Effector CD8-positive, alpha-beta T cell (primary cell): Measurements from ENCODE around the gene TMEM11.
"Not testable (repeated sequence)": the region's sequence is repeated elsewhere in the genome, so short reads cannot be mapped to it uniquely, and the experiment has no call there.

Experiments used
- DNase-seq: peaks from one replicate; lab custom pipeline; 2025; lab: John Stamatoyannopoulos, UW

The TMEM11 gene

DNA sequence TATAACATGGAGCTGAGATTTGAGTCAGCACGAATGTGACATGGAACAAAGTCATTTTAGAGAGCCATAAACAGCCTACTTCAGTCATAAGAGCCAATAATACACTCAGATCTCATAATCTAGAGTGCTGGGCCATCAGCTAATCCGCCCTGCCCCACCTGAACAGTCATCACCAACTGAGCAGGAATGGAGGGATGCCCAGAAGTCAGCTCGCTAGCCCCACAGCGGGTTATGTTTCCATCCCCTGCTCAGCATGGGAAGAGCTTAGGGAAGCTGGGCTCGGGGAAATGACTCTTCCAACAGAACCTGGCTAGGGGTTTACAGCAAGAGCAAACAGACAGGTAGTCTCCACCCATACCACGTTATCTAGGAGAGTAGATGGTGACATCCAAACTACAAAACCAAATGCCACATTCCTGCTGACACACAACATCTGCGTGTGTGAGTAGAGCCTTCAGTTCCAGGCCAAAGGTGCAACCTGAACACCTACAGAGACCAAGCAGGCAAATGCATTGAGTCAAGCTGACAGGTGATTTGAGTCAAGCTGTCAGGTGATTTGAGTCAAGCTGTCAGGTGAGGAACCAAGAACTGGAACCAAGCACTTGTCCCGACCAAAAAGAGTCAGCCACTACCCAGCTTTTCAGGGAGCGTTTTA lies 2.0 kb downstream of the TMEM11 start:
- DNase-seq: no peak

DNA sequence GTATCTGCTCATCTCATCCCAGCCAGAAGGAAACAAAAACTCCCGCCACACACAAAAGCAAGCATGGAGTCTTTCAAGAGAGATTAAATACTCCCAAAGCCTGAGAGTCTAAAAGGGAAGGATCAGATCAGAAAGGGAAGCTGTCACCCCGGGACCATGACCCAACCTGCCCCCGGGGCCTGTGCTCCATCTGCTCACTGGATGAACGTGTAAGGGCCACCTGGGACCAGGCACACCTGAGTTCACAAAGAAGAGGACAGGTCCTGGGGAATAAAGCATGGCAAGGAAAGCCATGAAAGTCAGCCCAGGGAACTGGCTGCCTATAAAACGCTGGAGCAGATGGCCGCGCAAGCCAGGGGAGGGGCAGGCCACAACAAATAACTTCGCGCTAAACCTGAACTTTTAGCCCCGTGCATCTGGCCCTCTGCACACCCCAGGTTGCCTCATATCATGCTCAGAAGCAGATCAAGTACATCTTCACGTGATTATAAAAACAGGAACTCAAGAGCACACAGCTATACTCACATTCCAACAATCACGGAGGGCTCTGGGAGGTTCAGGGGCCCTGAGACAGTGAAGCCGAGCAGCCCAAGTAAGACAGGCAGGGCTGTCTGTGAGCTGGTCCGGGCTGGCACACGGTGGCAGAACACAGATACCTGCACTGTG lies 3.4 kb downstream of the TMEM11 start:
- DNase-seq: no peak

DNA sequence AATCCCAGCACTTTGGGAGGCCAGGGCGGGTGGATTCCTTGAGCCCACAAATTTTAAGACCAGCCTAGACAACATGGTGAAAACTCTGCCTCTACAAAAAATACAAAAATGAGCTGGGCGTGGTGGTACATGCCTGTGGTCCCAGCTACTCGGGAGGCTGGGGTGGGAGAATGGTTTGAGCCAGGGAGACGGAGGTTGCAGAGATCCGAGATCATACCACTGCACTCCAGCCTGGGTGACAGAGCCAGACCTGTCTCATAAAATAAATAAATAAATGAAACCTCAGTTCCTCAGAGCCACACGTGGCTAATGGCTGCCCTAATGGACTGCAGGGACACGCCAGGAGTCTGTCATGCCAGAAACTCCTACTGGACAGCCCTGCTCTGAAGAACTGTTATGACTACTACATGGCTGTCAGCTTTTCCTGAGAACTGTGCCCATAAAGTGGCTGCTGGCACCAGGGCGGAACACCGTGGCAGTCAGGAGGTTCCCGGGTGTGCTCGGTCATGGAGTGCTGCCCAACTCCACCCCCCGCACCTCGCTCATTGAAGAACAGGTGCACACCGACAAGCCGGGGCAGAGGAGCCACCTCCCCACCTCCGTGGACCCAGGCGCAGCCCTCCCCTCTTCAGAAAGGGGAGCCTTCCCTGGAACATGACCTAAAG lies 4.3 kb downstream of the TMEM11 start:
- DNase-seq: no peak

DNA sequence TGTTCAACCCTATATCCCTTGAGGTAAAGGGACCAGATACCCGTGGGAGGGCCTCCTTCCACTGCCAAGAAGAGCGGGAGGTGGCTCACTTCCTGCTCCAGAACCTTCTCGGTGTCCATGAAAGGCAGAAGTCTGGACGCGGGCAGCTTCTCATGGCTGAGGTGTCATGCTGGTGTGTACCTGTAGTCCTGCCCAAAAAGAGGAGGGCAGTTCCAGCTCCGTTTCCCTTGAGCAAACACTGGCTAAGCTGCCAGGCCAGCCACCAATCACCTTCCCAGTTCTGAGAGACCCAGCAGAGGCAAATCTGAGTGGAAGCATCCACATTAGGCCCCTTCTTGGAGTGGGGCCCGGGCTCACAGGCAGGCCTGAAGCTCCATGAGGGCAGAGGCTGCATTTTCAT lies 5.6 kb downstream of the TMEM11 start:
- DNase-seq: no peak

DNA sequence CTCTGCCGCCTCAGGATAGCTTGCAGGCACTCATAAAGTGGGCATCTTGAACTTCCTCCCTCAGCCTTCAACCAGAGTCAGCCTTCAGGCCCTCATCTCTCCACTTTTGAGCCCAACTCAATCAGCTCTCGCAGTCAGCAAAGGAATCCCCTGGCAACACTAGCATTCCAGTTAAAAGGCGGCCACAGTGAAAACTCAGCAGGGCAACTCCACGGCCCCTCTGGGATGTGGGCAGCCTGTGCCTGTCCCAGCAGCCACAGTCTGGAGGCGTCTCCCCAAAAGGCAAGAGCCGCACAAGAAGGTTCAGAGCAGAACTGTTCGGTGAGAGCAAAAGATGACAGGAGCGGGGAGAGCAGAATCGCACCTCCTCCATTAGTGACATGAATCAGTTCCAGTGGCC lies 9.0 kb downstream of the TMEM11 start:
- no peak for DNase-seq

DNA sequence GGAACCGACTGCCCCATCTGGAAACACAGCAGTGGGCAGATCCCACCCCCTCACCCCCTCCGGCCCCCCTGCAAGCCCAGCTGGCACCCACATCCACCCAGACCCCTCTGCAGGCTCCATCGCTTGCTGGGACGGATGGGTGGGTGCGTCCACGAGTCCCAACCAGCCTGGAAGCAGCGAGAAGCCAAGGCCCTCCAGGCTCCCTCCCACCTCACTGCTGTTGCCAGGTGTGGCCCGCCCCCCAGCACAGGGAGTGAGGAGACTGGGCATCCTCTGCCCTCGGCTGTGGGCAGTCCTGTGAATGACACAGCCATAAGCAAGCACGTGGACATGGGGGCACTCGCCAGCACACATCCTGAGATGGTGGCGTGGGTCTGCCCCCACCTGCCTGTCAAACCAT lies 11.4 kb downstream of the TMEM11 start:
- no peak for DNase-seq

DNA sequence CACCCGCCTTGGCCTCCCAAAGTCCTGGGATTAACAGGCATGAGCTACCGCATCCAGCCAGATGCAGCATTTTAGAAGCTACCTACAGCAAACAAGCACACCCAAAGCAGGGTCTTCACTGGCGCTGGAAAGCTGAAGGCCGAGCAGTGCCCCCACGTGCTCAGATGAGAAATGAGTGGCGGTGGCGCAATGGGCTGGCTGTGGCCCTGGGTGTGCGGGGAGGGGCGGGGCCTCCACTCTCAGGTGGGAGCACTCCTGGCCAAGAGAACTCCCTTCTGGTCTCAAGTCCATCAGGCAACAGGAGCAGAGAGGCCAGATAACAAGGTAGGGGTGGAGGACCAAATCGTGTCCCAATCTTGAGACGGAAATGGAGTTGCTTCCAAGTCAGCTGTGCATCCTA lies 12.1 kb downstream of the TMEM11 start:
- DNase-seq: no peak

DNA sequence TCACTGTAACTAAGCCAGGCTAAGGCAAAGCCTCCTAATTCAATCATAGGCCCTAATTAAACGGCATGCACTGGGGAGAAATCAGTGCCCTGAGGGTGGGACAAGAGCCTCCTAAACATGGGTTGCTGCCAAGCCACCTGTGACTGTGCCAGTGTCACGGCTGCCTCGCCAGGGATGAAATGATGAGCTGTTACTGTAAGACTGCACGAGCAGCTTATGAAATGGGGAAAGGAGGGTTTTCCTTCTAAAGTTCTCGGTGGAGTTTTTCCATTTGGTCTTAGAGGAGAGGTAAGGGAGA lies 12.7 kb downstream of the TMEM11 start:
- DNase-seq: no peak

DNA sequence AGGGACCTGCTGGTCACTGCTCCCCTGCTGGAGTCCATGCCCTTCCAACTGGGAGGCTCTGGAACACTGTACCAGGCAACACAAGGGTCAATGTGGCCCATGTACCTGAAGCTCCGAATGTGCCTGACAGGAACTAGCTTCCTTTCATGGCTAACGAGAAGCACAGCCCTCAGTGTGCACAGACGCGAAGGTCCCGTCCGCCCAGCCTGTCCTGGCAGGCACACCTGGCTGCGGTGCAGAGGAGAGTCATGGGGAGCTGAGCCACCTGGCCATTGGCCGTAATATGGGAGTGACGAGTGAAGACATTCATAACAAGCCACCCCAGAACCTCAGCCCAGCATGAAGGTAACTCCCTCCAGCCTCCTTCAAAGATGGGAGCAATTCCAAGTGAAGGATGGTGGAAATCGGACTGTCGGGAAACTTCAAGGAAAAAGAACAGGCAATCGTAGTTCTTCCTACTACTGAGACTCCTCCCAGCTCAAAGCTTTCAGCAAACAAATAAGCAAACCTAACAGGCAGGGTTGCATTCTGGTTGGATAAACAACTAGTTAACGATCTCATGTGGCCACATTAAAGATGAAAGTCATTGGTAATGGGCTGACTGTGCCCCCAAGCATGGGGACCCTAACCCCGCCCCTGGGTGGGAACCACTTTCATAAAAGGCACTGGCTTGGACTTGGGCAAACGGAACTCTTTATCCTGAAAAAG lies 13.2 kb downstream of the TMEM11 start:
- no peak for DNase-seq

DNA sequence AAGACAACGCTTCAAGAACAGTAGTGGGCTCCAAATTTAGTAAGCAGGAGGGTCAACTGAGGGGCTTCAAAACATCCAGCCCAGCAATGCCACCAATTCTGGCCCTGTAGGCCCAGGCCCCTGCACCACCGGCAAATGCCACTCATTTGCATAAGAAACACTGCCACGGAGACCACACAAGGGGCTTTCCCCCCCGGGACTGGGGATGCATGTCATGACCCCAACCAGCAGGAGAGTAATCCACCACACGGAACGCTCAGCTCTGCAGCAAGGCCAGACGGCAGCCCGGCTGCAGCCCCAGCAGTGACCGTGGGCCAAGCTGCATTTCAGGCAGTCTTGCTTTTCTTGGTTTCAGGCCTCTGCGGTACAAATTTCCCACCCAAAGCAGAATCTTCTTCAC lies 14.1 kb downstream of the TMEM11 start:
- DNase-seq: no peak

DNA sequence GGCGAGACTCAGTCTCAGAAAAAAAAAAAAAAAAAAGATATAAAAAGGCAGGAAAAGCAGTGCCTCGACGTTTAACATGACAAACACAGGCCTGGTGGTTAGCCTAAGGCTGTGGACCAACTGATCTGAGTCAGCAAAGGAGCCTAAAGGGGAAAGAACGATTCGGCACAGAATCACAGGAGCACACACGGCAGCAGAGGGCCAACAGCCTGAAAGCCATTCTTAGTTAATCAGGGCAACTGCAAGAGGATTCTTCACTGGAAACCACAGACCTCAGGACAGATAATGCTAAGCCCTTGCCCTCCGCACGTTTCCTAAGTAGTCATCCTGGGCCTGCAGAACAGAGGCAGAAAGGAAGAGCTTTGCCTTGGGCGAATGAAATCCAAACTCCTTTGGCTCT lies 14.7 kb downstream of the TMEM11 start:
- no peak for DNase-seq

DNA sequence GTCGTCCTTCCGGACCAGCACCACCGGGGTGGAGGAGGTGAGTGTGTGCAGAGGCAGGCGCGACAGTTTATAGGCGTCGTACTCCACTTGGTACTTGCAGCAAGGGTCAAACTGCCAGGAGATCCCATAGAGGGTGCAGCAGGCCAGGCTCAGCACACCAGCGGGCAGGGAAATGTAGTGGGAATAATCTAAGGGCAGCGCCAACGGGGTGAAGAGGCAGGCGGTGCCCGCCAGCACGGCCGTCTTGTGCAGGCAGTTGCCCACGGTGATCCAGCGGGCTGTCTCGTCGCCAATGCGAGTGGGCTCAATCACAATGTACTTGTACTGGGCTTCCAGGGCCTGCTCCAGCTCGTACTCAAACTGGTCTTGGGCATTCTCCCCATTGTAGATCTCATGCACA lies 15.6 kb downstream of the TMEM11 start:
- DNase-seq: no peak

DNA sequence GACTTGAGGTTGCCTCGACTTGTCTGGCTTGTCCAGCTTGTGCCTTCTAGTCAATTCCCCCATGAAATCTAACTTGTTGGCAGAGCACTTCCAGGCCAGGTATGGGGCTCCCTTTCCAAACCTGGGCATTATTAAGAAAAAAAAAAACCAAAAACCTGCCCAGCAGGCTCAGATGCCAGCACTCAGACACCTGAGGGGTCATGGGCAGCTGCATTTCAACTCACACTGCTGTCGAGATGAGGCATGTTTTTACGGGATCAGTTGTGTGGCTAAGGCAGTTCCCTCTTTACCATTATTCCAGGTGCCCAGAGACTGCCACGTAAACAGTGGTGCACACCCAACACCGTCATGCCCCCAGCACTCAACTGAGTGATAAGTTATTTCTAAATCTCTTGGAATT lies 17.8 kb downstream of the TMEM11 start:
- DNase-seq: no peak

DNA sequence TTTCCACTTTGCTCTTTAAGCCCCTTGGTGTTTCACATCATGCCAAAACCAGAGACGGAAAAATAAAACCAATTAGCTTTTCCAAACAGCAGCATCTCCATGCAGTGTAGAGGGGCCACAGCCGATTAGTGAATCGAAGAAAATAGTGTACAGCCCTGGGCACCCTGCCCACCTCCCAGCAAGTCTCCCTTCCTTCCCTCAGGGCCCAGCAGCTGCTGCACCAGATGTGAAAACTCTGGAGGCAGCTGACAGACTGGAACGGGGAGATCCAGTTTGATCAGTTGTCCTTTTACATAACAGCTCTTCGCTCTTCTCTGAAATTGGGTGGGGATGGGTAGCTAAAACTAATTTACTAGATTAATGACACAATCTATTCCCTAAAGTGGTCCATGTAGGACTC lies 19.3 kb downstream of the TMEM11 start:
- DNase-seq: no peak

DNA sequence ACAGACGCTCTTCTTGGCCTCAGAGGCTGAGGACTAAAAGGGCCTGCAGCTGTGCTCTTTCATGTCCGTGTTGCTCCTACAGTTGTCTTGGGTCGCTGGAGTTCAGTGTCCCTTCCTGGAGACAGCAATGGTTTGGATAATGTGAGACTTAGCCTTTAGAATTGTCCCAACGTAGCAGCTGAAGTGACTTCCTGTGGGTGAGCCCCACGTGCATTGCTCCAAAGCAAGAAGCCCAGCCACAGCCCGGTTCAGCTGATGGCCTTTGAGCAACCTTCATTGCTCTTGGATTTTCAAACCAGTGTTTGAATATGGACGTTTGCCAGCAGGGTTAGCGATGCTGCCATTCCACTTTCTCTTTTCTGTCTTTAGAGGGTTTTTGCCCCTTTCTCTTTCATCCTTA lies 19.7 kb downstream of the TMEM11 start:
- no peak for DNase-seq

DNA sequence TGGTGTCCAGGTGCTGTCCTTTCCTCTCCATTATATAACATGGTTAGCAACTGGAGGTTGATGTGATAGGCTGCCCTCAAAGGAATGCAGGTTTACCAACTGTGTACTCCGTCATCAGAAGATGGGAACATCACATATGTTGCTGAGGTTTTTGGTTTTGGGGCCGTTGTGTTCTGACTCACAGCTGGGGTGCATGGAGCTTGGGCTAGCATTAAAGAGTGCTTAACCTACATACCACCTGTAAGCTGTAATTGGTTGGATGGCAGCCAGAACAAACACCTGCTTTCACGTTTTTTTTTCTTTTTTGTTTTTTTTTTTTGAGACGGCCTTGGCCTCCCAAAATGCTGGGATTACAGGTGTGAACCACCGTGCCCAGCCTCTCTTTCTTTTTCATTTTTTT lies 20.9 kb downstream of the TMEM11 start:
- no peak for DNase-seq

DNA sequence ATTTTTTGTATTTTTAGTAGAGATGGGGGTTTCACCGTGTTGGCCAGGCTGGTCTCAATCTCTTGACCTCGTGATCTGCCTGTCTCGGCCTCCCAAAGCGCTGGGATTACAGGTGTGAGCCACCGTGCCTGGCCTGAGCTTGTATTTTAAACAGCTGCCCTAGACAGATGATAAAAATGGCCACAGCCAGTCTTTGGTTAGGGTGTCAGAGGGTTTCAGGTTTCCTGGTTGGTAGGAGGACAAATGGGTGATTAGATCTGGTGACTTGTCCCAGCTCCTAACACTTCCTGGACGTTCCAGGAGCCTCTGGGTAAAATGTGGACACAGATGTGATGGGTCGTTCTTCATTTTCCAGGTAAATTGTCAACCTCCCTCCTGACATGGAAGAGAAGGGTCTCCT lies 21.5 kb downstream of the TMEM11 start:
- not testable (repeated sequence) for DNase-seq

DNA sequence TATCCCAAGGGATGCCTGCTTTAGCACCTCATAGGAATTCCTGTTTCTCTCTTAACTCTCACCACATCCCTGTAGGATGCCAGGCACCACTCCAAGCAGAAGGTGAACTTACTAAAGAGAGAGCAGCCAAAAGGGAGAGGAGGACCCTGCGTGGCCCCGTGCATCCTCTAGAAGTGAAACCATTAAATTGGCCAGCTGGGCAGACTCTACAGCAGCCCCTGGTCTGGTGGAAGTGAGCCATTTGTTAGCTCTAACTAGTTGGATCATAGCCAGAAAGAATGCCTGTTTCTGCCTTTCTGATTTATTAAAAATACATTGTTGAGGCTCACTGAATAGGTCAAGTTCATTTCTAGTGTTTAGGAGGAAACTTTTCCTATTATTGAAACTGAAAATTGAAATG lies 22.3 kb downstream of the TMEM11 start:
- no peak for DNase-seq

DNA sequence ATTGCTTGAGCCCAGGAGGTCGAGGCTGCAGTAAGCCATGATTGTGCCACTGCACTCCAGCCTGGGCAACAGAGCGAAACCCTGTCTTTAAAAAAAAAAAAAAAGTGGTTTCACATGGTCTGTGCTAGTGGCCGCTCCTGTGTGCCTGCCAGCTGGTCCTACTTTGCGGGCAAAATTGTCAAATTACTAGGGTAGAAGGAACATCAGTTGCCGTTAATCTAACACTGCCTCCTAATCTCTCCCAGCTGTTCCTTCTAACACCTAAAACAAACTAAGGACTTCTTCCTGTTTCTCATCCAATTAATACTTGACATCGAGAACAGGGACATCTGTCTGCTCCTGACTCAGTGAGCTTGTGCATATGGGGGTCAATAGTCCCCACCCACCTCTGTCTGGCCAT lies 23.9 kb downstream of the TMEM11 start:
- no peak for DNase-seq

DNA sequence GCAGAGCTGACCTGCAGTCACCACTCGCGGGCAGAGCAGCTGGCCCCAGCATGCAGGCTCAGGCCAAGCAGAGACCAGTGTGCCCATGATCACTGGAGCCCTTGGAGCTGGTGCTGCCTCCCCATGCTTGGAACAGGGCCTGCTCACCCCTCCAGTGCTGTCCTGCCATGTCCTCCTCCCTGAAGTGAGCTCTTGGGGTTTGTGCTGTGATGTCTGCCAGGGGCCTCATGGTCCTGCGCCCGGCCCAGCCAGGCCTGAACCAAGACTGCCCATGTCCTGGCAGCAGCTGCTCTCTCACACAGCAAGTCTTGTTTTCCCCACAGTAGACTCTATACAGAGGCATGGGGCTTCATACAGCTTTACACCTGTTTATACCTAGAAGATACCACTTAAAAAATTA lies 24.6 kb downstream of the TMEM11 start:
- no peak for DNase-seq

DNA sequence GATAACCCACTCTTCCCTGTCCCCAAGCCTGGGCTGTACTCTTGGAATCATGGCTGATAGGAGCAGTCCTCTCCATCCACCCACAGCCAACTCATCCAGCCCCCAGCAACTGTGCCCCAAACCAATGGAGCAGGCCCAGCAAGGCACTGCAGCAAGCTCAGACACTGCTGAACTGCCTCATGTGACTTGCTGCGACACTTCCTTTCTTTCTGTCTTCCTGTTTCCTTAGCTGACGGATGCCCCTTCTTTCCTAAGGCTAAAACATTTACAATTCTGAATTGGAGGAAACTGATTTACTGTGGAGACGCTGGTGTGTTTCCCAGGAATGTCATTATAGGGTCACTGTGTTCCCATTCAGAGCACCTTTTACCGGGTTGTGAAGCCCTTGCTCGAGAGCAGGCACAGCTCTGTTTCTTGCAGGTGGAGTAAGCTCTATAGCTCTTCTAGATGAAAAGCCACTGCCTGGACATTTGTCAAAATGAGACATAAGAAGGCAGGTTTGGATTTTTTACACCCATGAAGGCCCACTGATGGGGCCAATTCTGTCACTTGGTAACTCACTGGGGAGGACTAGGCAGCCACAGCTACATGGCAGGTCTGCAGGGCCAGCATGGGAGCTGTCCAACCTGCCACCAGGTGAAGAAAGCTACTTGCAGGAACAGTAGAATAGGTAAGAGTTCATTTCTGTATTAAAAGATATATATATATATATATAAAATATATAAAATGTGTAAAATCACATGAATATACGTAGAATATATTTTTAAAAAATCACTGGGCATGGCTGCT lies 27.4 kb downstream of the TMEM11 start:
- no peak for DNase-seq

DNA sequence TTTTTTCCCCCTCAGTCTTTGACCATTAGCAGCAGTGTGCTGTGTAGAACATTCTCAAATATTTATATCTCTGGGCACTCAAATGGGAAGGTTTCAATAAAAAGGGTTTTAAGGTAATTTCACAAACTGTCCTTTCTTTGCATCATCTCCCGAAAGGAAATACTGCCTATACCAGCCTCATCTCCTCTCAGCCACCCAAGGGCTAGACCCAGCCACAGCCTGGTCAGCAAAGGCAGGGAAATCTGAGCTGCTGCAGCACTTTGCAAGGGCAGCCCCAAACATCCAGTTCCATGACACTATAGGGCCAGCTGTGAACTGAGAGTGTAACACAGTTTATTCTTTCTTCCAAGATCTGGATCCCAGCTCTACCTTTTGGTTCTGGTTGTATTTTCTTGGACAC lies 28.9 kb downstream of the TMEM11 start:
- DNase-seq: no peak
